Astrocyte (in vitro differentiated cells and primary cell): ENCODE data around the gene PKP2.

ENCODE experiments used
- EZH2 ChIP-seq: IDR thresholded peaks from 2 replicates; pipeline ENCODE4 v1.6.1; 2012; ENCODE audit warnings: mild to moderate bottlenecking, low read length, inconsistent platforms; ENCODE audit not compliant: insufficient read depth
- TF ChIP-seq, protein P1 (sequence below): IDR thresholded peaks from 2 replicates; pipeline ENCODE4 v1.5.1; 2011; ENCODE audit warnings: low read depth, mild to moderate bottlenecking, inconsistent platforms, low read length, moderate library complexity; ENCODE audit not compliant: insufficient read depth

DNA sequence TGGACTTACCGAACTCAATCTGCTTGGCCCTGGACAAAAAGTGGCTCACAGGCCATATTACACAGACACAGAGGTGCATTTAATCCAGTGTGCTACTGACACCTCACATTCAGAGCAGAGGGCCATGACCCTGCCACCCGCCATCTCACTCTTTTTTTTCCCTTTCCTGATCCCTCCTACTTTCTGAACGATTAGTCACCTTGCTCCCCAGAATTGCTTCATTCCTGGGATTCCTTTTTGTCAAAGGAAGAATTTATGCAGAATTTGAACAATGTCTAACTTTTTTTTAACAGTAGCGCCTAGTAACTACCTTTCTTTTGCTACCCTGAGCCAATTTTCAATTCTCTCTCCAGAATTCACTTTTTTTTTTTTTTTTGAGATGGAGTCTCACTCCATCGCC, 4.6 kb downstream of the PKP2 start:
- TF ChIP-seq, protein P1, sequence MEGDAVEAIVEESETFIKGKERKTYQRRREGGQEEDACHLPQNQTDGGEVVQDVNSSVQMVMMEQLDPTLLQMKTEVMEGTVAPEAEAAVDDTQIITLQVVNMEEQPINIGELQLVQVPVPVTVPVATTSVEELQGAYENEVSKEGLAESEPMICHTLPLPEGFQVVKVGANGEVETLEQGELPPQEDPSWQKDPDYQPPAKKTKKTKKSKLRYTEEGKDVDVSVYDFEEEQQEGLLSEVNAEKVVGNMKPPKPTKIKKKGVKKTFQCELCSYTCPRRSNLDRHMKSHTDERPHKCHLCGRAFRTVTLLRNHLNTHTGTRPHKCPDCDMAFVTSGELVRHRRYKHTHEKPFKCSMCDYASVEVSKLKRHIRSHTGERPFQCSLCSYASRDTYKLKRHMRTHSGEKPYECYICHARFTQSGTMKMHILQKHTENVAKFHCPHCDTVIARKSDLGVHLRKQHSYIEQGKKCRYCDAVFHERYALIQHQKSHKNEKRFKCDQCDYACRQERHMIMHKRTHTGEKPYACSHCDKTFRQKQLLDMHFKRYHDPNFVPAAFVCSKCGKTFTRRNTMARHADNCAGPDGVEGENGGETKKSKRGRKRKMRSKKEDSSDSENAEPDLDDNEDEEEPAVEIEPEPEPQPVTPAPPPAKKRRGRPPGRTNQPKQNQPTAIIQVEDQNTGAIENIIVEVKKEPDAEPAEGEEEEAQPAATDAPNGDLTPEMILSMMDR, result no peak
- no peak for TF ChIP-seq EZH2
